ENCODE results near the gene PALLD.

DNA sequence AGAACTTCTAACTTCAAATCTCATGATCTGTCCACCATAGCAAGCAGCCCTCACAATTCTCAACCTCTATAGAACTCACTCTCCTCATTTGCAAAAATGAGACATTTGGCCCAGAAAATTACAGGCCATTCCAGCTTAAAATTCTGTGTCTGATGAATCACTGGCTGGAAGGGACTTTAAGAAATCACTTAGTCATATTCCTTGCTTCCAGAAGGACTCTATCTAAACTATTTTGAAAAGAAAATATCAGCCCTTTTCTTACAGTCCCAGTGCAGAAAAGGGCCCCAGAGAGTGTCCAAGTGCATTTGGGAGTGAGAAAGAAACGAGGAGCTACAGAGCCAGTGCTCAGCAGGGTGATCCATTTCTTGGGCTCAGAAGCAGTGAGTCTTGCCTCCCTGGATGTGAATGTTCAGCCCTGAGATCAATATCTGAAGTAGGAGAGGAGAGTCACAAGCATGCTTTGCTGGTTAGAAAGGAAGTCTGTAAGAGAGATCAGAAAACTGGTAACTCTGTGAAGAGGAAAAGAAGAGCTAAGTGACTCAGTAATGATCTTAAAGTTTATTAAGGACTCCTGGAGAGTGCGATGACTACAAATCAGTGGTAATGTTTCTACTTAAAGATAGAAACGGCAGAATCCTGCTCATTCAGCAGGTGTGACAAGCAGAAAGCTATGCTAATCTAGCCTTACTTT lies 139.8 kb downstream of the PALLD start:
- TF ChIP-seq POLR2A (IDR thresholded peaks at IDR 0.05), result no peak
- TF ChIP-seq, protein P1, sequence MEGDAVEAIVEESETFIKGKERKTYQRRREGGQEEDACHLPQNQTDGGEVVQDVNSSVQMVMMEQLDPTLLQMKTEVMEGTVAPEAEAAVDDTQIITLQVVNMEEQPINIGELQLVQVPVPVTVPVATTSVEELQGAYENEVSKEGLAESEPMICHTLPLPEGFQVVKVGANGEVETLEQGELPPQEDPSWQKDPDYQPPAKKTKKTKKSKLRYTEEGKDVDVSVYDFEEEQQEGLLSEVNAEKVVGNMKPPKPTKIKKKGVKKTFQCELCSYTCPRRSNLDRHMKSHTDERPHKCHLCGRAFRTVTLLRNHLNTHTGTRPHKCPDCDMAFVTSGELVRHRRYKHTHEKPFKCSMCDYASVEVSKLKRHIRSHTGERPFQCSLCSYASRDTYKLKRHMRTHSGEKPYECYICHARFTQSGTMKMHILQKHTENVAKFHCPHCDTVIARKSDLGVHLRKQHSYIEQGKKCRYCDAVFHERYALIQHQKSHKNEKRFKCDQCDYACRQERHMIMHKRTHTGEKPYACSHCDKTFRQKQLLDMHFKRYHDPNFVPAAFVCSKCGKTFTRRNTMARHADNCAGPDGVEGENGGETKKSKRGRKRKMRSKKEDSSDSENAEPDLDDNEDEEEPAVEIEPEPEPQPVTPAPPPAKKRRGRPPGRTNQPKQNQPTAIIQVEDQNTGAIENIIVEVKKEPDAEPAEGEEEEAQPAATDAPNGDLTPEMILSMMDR (IDR thresholded peaks at IDR 0.05), result no peak

Data from esophagus squamous epithelium (tissue), 4 donors.